HG02938 (cell line): ENCODE results near the gene TANC1.

Experiments
- ATAC-seq: cut with Tn5 transposase; IDR thresholded peaks from one replicate; pipeline ENCODE4 v1.9.1; 2021; ENCODE audit warnings: mild to moderate bottlenecking, moderate library complexity; ENCODE audit not compliant: unreplicated experiment

The TANC1 gene

GRCh38 chr2:158960193-158960592, 8.2 kb upstream of the TANC1 start:
- no peak for ATAC-seq

DNA sequence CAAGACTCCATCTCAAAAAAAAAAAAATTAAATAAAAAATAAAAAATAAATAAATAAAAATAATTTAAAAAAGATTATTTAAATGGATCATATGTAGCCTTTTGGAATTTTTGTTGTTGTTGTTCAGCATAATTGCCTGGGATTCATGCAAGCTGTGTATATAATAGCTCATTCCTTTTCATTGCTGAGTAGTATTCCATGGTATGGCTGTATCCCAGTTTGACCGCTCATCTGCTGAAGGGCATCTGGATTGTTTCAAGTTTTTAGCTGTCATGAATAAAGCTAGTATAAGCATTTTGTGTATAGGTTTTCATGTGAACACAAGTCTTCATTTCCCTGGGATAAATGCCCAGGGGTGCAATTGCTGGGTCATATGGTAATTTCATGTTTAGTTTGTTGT, 6.4 kb upstream of the TANC1 start:
- no peak for ATAC-seq

GRCh38 chr2:158963071-158963470, 5.4 kb upstream of the TANC1 start:
- ATAC-seq, result no peak

GRCh38 chr2:158965107-158965506, 3.3 kb upstream of the TANC1 start:
- no peak for ATAC-seq

DNA sequence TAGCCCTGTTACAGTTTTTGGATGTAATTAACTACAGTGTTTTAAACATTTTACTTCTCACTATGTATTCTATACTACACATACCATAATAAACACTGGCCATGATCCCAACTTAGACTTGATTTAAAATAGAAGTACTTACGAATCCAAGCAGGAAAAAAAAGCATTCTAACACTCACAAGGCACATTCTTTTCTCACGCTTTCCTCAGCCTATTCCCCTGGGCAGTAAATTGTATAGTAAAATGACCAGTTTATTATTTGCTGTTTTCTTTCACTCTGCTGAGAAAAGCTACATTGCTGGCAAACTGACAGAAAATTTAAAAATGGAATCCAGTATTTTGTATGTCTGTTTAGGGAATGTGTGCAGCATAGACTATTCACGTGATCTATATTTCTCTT, 2.8 kb upstream of the TANC1 start:
- no peak for ATAC-seq

DNA sequence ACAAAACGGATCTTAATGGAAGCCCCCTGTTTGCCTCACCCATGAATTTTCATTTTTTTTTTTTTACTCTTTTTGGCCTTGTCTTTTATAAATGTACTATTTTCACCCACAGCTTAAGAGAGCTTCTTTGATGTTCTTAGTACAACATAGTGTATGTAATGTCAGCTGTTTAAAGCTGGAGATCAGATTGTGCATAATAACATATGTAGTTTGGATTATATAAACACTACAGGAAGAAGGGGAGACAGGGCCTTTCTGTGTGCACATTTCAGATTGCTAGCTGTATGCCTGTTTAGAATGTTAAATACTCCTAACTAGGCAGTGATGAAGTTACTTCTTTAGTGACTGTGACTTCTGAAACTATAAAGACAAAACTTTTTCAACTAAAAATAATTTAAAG, 2.1 kb upstream of the TANC1 start:
- ATAC-seq, result no peak

DNA sequence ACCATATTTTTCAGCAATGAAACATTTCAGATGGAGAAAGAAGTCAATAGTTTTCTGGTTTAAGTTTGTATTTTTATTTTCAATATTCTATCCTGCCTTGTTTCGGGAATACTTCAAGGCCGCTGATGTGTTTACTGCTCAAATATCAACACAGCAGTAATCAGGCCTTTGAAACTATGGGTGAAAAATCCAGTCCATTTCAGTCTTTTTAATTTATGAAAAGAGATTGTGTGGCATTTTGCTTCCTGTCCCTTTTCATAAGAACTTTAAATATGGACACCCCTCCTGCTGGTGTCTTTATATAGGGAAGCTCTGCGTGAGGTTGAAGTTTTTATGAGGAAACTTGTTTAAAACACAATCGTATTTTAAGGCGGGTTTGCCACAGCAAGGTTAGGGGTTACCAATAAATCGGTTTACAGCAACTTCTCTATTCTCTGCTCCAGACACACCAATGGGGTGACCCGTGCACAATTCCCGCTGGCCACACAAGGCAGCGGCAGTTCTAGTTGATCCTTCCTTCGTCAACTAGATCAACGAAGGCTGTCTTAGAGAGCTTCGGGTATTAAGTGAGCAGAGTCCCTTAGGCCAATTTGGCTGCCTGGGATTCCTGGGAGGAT, 1.2 kb upstream of the TANC1 start:
- no peak for ATAC-seq

DNA sequence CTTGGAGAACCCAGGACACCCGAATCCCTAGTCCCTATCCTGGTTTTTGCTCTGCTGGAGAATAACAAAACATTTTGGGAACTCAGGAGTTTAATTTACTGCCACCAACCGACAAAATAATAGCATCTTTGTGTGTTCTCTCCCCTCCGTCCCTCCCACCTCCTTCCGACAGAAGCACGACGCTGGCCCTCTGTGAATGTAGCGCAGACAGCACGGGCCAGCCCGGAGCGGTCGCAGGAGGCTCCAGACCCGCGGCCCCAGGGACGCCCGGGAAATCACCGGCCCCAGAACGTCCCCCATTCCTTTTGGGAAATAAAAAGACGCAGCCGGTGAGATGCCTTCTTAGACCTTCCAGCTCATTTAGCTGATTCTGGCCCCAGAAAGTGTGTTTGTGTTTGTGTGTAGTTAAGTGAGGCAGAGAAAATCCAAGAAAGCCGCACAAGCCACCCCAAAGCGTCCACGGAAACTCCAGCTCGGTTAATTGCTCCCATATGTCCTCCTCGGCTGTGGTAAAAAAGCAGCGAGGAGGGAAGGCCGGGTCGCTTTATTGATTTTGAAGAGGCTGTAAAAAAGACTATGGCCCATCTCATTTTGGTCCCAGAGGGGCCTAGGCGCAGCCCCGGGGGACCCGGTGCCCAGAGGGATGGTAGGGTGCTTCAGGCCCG, 577 bp upstream of the TANC1 start:
- ATAC-seq, result no peak

GRCh38 chr2:158969162-158969714, 798 bp downstream of the TANC1 start:
- ATAC-seq, result peak; percentile 6

DNA sequence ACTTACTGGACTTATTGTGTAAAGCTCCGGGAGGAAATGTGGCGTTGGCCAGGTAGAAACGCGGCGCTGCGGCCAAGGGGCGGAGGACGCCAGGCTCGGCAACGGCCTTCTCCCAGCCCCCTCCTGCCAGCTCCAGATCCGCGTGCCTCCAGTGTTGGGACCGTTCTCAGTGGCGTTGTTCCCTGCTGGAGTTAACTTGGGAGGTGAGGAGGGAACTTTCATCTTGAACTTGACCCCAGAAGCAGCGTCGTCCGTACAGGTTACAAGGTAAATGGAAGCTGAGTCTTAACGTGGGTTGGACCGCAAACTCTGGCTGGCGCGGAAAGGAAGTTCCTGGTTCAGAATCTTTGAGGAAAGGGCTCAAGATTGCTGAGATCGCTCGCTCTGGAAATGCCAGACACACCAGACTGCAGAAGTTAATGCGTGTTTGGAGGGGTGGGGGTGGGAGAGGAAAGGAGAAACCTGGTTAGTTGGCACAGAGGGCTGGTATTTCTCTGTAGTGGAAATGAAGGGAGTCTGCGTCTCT, 1.3 kb downstream of the TANC1 start:
- ATAC-seq, result no peak

DNA sequence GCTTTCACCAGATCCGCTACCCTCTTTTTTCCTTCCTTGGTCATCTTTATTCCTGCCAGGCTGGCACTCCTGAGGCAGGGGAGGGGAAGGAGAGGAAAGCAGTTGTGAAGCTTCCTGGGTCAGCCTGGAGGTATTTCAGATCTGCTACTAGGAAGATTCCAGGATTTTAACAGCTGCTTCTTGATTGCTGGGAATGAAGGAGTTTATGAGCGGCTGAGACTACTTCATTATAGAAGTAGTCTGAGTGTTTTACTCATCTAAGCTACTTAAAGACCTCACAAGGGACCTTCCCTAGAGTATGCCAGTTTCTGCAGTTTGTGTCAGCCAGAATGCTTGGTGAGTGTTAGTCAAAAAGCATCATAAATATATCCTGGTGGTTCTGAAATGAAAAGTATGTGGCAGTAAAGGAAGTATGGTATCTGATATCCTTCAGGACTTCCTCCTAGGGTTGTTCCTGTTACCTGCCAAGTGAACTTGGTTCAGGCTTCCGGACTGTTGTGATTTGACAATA, 1.9 kb downstream of the TANC1 start:
- no peak for ATAC-seq

- no peak for ATAC-seq
Measured at GRCh38 chr2:158973116-158973956, 4.9 kb downstream of the TANC1 start.

- ATAC-seq, result no peak
Measured at GRCh38 chr2:158975271-158975921, 7.0 kb downstream of the TANC1 start.

DNA sequence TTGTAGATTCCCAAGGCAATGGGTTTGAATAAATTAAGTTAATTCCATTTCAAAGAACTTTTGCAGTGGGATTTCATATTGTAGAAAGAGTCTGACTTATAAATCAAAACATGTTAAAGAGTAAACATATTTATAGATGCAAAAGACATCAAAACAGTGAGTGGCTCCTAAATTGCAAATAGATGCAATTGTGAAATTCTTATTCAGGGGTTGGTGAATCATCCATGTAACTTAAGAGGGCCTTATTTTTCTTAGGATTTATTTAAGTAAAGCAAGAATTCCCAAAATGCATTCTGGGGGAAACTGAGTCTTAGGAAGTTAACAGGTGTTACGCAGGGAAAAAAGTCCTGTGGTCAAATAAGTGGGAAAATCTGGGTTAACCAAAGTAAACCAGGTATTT, 11.3 kb downstream of the TANC1 start:
- no peak for ATAC-seq

- ATAC-seq, result no peak
Measured at GRCh38 chr2:158984604-158985135, 16.2 kb downstream of the TANC1 start.

DNA sequence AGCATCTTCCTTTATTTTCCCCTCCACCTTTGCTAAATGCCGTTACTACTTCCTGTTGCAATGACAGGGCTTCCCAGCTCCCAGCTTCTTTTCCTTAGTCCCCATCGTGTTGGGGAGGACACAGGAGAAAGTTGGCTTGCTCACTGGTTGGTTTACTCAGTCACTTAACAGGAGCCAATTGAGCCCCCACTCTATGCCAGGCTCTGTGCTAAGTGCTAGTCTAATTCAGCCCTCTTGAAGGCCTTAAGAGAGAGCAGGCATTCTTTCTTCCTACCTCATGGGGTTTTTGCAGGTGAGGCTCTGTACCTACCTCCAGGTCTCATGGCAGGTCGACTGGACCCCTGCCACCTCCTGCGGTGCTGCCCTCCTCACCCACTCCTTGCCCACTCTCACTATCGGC, 20.1 kb downstream of the TANC1 start:
- ATAC-seq, result no peak

DNA sequence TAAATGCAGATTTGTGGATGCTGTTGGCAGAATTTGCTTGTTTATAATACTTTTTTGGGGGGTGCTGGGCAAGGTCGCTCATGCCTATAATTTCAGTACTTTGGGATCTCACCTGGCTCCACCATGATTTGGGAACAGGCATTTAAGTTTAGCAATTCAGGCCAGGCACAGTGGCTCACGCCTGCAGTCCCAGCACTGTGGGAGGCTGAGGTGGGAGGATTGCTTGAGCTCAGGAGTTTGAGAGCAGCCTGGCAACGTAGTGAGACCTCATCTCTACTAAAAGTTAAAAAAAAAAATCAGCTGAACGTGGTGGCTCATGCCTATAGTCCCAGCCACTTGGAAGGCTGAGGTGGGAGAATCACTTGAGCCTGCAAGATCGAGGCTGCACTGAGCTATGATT, 20.7 kb downstream of the TANC1 start:
- no peak for ATAC-seq

GRCh38 chr2:158990397-158991214, 22.2 kb downstream of the TANC1 start:
- ATAC-seq, result no peak

- no peak for ATAC-seq
Measured at GRCh38 chr2:158993030-158993429, 24.6 kb downstream of the TANC1 start.
